ENCODE results near the gene NRG3. TPM values are rescaled to one million over a fixed set of nuclear protein-coding genes. Genes with fewer than 3 reads are reported as not detected.

NRG3 gene
- total and polyA plus RNA-seq, 11 donors = 0.11 to 0.41 (median 0.27) TPM; not detected in 7

- Histone ChIP-seq H3K36me3 (no peaks in the 10 kb centered on the region), H3K27me3 (no peaks in the 10 kb centered on the region), H3K9me3 (no peaks in the 10 kb centered on the region), H3K27ac (no peak overlapping the region), H3K4me1 (no peaks in the 10 kb centered on the region), H3K4me3 (no peak overlapping the region)
- DNase-seq (no peak), ATAC-seq (no peak)
- TF ChIP-seq, protein P1, sequence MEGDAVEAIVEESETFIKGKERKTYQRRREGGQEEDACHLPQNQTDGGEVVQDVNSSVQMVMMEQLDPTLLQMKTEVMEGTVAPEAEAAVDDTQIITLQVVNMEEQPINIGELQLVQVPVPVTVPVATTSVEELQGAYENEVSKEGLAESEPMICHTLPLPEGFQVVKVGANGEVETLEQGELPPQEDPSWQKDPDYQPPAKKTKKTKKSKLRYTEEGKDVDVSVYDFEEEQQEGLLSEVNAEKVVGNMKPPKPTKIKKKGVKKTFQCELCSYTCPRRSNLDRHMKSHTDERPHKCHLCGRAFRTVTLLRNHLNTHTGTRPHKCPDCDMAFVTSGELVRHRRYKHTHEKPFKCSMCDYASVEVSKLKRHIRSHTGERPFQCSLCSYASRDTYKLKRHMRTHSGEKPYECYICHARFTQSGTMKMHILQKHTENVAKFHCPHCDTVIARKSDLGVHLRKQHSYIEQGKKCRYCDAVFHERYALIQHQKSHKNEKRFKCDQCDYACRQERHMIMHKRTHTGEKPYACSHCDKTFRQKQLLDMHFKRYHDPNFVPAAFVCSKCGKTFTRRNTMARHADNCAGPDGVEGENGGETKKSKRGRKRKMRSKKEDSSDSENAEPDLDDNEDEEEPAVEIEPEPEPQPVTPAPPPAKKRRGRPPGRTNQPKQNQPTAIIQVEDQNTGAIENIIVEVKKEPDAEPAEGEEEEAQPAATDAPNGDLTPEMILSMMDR (IDR thresholded peaks at IDR 0.05) = no peak
- TF ChIP-seq POLR2A (IDR thresholded peaks at IDR 0.05) = no peak
- WGBS, 4 donors = 55 to 73% (median 67%) methylated on average over 2 of the region's 2 CpGs
- intact Hi-C loops (cut with DNase I) = no loop called here
Observed at GRCh38 chr10:82558014-82558607, 683.1 kb downstream of the NRG3 start.

DNA sequence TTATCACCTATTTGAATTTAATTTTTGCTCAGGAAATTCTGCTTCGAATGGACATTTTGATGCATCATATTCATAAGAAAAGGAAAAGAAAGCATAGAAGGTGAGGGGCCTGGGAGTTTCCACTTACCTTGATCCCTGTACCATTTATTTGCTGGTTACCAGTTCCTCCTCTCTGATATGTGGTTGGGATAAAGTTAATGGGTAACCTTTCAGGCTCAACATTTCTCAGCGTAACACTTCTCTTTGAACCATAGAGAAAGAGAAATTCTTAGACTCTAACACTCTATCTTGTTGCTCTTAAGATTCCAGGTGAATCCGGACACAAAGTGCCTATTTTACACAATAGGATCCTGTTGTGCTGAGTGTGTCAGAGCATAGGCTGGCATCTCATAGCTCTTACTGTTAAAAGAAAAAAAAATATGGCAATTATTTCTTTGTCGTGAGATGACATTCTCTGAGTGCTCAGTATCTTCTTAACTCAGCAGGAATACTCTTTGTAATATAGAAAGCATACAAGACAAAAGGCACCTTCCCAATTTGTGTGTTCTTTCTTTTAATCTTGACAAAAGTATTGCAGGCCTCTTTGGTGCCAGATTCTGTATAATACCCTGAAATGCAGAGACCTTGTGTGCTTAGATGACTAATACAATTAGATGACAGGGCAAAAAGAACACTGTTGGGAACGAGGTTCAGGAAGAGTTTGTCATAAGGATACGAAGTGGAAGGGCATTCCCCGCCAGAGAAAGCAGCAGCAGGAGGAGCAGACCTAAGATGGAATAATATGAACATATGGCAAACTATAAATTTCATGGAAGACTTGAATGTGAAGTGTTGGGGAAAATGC is 689.6 kb downstream of the NRG3 start:
- H3K36me3 ChIP-seq = no peaks in the 10 kb centered on the region
- no peaks in the 10 kb centered on the region for H3K4me1 ChIP-seq
- ATAC-seq (no peak), DNase-seq (no peak)
- no peaks in the 10 kb centered on the region for H3K27me3 ChIP-seq
- H3K27ac ChIP-seq = no peak overlapping the region
- H3K9me3 ChIP-seq = no peaks in the 10 kb centered on the region
- intact Hi-C loops (cut with DNase I) = no loop called here
- TF ChIP-seq POLR2A (IDR thresholded peaks at IDR 0.05) = no peak
- TF ChIP-seq, protein P1 (IDR thresholded peaks at IDR 0.05) = no peak
- 79 to 83% (median 81%) methylated on average over 7 of the region's 7 CpGs for WGBS, 4 donors
- no peak overlapping the region for H3K4me3 ChIP-seq

GRCh38 chr10:82565197-82565575 is 690.2 kb downstream of the NRG3 start:
- intact Hi-C loops (cut with DNase I) = no loop called here
- no peaks in the 10 kb centered on the region for H3K9me3 ChIP-seq
- no peaks in the 10 kb centered on the region for H3K36me3 ChIP-seq
- no peaks in the 10 kb centered on the region for H3K27me3 ChIP-seq
- DNase-seq (no peak), ATAC-seq (no peak)
- no peak overlapping the region for H3K27ac ChIP-seq
- TF ChIP-seq POLR2A (IDR thresholded peaks at IDR 0.05) = no peak
- TF ChIP-seq, protein P1 (IDR thresholded peaks at IDR 0.05) = no peak
- no peak overlapping the region for H3K4me3 ChIP-seq
- no peaks in the 10 kb centered on the region for H3K4me1 ChIP-seq

DNA sequence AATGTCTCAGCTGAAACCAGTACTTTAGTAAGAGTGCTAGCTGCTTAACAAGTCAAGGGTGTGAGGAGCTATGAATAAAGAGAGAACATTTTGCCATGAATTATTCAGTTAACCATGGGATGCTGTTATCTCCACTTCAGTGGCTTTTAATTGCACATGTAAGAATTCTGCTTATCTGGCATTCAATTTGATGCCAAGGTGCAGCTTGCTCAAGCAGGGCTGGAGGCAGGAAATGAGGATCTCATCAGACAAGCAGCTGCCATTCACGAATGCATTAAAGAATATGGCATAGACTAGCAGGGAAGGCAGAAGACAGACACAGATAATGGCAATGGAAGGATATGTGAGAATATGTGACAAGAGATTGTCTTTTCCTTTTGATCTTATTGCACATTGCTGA is 697.8 kb downstream of the NRG3 start:
- Histone ChIP-seq H3K4me1 (no peaks in the 10 kb centered on the region), H3K36me3 (no peaks in the 10 kb centered on the region), H3K27ac (no peak overlapping the region), H3K9me3 (no peaks in the 10 kb centered on the region), H3K4me3 (no peak overlapping the region), H3K27me3 (no peaks in the 10 kb centered on the region)
- TF ChIP-seq POLR2A (IDR thresholded peaks at IDR 0.05) = no peak
- TF ChIP-seq, protein P1 (IDR thresholded peaks at IDR 0.05) = no peak
- no peak for DNase-seq
- 41 to 61% (median 52%) methylated on average over 1 of the region's 1 CpG for WGBS, 4 donors
- no peak for ATAC-seq
- intact Hi-C loops (cut with DNase I) = no loop called here
